NCI-H345 treated with DMSO at 0.1 percent for 48 hours (cell line): ENCODE measurements around the gene TMEM131.

ENCODE experiments used
- DNase-seq: peaks from one replicate; lab custom pipeline; 2025; ENCODE audit not compliant: unreplicated experiment; lab: John Stamatoyannopoulos, UW

TMEM131 gene

DNA sequence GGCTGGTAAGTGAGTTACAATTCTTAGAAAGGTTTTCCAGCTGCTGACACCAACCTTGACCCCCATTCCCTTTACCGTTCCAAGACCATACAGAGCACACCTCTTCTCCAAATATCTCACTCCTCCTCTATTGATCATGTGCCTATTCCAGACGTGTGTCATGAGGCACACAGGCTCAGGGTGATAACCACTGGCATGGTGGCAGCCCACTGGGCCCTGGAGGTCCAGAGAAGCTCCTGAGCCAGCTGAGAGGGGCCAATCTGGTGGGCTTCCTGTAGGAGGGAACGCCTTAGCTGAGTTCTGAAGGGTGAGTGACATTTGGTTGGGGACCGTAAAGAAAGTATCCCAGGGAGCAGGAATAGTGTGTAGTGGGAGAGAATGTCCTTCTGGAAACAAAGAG is 254.1 kb downstream of the TMEM131 start:
- DNase-seq = no peak

- no peak for DNase-seq
These were observed 254.5 kb downstream of the TMEM131 start for GRCh38 chr2:97741251-97741650.

GRCh38 chr2:97740590-97741182 is 255.1 kb downstream of the TMEM131 start:
- peak; percentile 85 for DNase-seq

DNA sequence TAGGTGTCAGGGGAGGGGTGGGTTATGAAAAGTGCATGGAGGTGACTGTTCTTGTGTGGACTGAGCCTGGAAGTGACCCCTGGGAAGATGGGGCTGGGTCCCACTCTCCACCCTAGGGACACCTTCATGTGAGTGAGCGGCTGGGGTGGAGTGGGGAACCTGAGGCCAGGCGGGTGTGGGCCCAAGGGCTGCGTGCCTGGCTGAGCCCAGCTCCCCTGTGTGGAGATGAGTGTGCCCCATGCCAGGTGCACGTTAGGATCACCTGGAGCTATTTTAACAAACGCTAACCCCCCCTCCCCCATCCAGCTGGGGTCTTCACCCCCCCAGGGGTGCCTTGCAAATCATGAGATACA is 255.9 kb downstream of the TMEM131 start:
- DNase-seq = no peak

GRCh38 chr2:97739020-97739892 is 256.5 kb downstream of the TMEM131 start:
- DNase-seq = no peak

- no peak for DNase-seq
These were observed 257.3 kb downstream of the TMEM131 start for GRCh38 chr2:97738179-97739019.

- no peak for DNase-seq
These were observed 258.1 kb downstream of the TMEM131 start for GRCh38 chr2:97737421-97738178.

- DNase-seq = no peak
These were observed 259.0 kb downstream of the TMEM131 start for GRCh38 chr2:97736608-97737330.

- no peak for DNase-seq
These were observed 259.6 kb downstream of the TMEM131 start for GRCh38 chr2:97736185-97736584.

- DNase-seq = no peak
These were observed 260.6 kb downstream of the TMEM131 start for GRCh38 chr2:97735161-97735561.

DNA sequence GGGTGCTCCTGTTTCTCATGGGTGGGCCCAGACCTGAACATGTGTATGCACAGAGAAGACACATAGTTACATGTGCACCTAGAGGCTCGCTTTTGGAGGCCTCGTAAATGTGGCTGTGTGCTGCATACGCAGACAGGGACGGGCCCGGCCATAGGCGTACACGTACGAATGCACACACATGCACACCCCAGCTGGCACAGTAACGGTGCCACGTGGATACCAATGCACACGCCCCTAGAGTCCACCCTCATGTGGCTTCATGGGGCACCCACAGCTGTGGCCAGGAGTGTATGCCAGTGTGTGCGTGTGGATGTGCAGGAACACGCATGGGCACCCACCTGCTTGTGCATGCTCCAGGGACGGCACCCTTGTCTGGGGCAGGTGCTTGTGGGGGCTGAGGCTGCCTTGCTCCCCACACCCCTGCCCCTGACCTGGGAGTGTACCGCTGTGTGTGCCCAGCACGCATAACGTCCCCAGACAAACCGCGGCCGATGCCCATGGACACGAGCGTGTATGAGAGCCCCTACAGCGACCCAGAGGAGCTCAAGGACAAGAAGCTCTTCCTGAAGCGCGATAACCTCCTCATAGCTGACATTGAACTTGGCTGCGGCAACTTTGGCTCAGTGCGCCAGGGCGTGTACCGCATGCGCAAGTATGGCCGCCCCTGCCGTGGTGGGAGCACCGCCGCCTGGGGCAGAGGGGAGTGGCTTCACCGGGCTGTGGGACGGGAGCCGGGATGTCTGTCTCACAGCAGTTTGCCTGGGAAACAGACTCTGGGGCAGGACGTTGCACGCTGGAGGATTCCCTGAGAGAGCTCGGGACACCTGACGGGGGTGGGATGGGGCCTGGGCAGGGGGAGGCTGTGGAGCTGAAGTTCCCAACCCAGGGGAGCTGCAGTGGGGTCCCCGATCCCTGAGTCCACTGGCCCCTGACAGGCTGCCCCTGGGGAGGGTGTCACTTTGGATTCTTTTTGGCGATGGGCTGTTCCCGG is 261.4 kb downstream of the TMEM131 start:
- no peak for DNase-seq

GRCh38 chr2:97733341-97734035 is 262.3 kb downstream of the TMEM131 start:
- DNase-seq = no peak

GRCh38 chr2:97732436-97733340 is 263.1 kb downstream of the TMEM131 start:
- DNase-seq = no peak

DNA sequence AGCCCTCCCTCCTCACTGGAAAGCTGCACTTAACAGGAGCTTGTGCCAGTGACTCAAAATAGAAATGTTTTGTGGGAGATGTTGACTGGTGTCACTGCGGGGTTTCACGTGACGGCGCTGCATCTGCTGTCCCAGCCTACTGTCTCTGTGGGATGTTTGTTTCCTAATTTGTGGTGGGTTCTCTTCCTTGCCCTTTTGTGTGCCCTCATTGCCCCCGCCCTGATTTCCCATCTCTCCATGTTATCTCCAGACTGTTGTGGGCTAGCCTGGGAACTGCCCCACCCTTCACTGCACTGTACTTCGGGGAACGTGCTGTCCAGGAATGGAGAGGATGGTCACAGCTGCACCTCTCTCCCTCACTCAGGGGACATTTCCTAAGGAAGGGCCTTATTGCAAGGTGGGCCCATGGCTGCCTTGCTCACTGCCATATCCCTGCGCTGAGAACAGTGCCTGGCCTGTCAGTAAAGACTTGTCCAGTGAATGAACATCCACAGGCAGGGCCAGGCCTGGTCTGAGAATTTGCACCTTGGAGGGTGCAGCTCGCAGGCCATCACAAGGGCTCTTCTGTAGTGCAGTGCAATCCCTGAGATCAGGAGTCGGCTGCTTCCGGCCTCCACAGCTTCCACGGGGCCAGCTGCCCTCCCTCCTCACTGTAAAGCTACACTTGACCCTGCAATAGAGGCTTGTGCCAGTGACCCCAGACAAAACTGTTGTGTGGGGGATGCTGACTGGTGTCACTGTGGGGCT is 264.3 kb downstream of the TMEM131 start:
- DNase-seq = no peak

- DNase-seq = no peak
These were observed 265.5 kb downstream of the TMEM131 start for GRCh38 chr2:97730245-97730644.

- DNase-seq = no peak
These were observed 267.5 kb downstream of the TMEM131 start for GRCh38 chr2:97728091-97728731.
